ENCODE results near the gene SAMD7.

- no peak for TF ChIP-seq MAX (IDR thresholded peaks at IDR 0.05)
- no peak for TF ChIP-seq TAF1 (IDR thresholded peaks at IDR 0.05; ENCODE audit: low read depth)
- TF ChIP-seq EGR1 (IDR thresholded peaks at IDR 0.05), result no peak
- TF ChIP-seq USF1 (IDR thresholded peaks at IDR 0.05), result no peak
- no peak for TF ChIP-seq TCF12 (IDR thresholded peaks at IDR 0.05; ENCODE audit: low read depth)
- no peak for TF ChIP-seq ZBTB7A (IDR thresholded peaks at IDR 0.05; ENCODE audit: low read depth)
These were observed 3.9 kb upstream of the SAMD7 start for GRCh38 chr3:169907476-169907875.
